HEK293 (cell line): ENCODE measurements around the gene EME2.

ENCODE experiments used
- CTCF ChIA-PET: fragments of 350-600 bp; formaldehyde crosslinking; extraction: SDS; loops from one replicate; lab custom pipeline; 2021; ENCODE audit warnings: antibody characterized with exemption; lab: Yijun Ruan, JAX
- POLR2A ChIA-PET: fragments of 300-600 bp; formaldehyde crosslinking; extraction: SDS; loops from one replicate; lab custom pipeline; 2020; ENCODE audit warnings: antibody characterized with exemption, inconsistent platforms; lab: Yijun Ruan, JAX
- H3K27ac ChIP-seq: fragments of 200-500 bp; sonication (Bioruptor generic); 2 replicates; pipeline ENCODE4 v1.5.1; 2014; ENCODE audit warnings: low read depth, low read length, control low read depth, inconsistent platforms; ENCODE audit errors: extremely low read depth
- H3K36me3 ChIP-seq, 2 experiments: fragments of 200-500 bp in 1 of 2; sonication (Bioruptor generic) in 1 of 2; 1 replicate in 1 of 2; 2 replicates in 1 of 2; pipeline ENCODE4 v1.5.1; 2014 to 2017; ENCODE audit warnings: inconsistent platforms in 2 of 2, low read length in 2 of 2; ENCODE audit not compliant: control insufficient read depth in 2 of 2, insufficient read depth in 1 of 2
- H3K4me1 ChIP-seq: fragments of 200-500 bp; sonication (Bioruptor generic); 2 replicates; pipeline ENCODE4 v1.5.1; 2014; ENCODE audit warnings: mild to moderate bottlenecking, low read length, inconsistent platforms; ENCODE audit not compliant: control insufficient read depth, insufficient read depth
- H3K4me3 ChIP-seq: 2 replicates; pipeline ENCODE4 v1.5.1; 2011; ENCODE audit warnings: low read depth, mild to moderate bottlenecking, control low read depth, low read length, moderate library complexity
- H3K9me3 ChIP-seq: fragments of 200-500 bp; sonication (Bioruptor generic); 2 replicates; pipeline ENCODE4 v1.5.1; 2014; ENCODE audit warnings: low read depth, low read length, inconsistent platforms; ENCODE audit not compliant: control insufficient read depth, insufficient read depth
- HOXA7 ChIP-seq: sonication (generic); formaldehyde crosslinking; IDR thresholded peaks from 2 replicates; pipeline ENCODE4 v1.8.1; 2022; ENCODE audit warnings: missing genetic modification reagents, borderline replicate concordance
- HOXC10 ChIP-seq: sonication (generic); formaldehyde crosslinking; IDR thresholded peaks from 2 replicates; pipeline ENCODE4 v1.8.1; 2023; ENCODE audit warnings: mild to moderate bottlenecking, missing genetic modification reagents
- ZBTB48 ChIP-seq: fragments of 450-650 bp; formaldehyde crosslinking; IDR thresholded peaks from 2 replicates; pipeline ENCODE4 v1.5.1; 2016; ENCODE audit warnings: missing biosample characterization, missing genetic modification characterization
- ZFP37 ChIP-seq: fragments of 450-650 bp; formaldehyde crosslinking; IDR thresholded peaks from 2 replicates; pipeline ENCODE4 v1.5.1; 2016; ENCODE audit warnings: missing biosample characterization, missing genetic modification characterization
- ZFP41 ChIP-seq: fragments of 450-650 bp; formaldehyde crosslinking; IDR thresholded peaks from 2 replicates; pipeline ENCODE4 v1.5.1; 2016; ENCODE audit warnings: missing biosample characterization, missing genetic modification characterization, borderline replicate concordance
- ZNF112 ChIP-seq: fragments of 450-650 bp; formaldehyde crosslinking; IDR thresholded peaks from 2 replicates; pipeline ENCODE4 v1.5.0; 2017; ENCODE audit warnings: missing biosample characterization, missing genetic modification characterization
- ZNF133 ChIP-seq: fragments of 450-650 bp; formaldehyde crosslinking; IDR thresholded peaks from 2 replicates; pipeline ENCODE4 v1.5.1; 2016; ENCODE audit warnings: missing biosample characterization, missing genetic modification characterization
- ZNF169 ChIP-seq: fragments of 450-650 bp; formaldehyde crosslinking; IDR thresholded peaks from 2 replicates; pipeline ENCODE4 v1.5.1; 2016; ENCODE audit warnings: missing biosample characterization, missing genetic modification characterization
- ZNF2 ChIP-seq: fragments of 450-650 bp; formaldehyde crosslinking; IDR thresholded peaks from 2 replicates; pipeline ENCODE4 v1.5.1; 2016; ENCODE audit warnings: missing biosample characterization, missing genetic modification characterization
- ZNF221 ChIP-seq: fragments of 450-650 bp; formaldehyde crosslinking; IDR thresholded peaks from 2 replicates; pipeline ENCODE4 v1.5.1; 2017; ENCODE audit warnings: missing biosample characterization, missing genetic modification characterization, borderline replicate concordance
- ZNF248 ChIP-seq: fragments of 450-650 bp; formaldehyde crosslinking; IDR thresholded peaks from 2 replicates; pipeline ENCODE4 v1.5.1; 2017; ENCODE audit warnings: missing biosample characterization, missing genetic modification characterization
- ZNF266 ChIP-seq: fragments of 450-650 bp; formaldehyde crosslinking; IDR thresholded peaks from 2 replicates; pipeline ENCODE4 v1.5.1; 2016; ENCODE audit warnings: missing biosample characterization, missing genetic modification characterization, low read depth
- ZNF341 ChIP-seq: fragments of 450-650 bp; formaldehyde crosslinking; IDR thresholded peaks from 2 replicates; pipeline ENCODE4; 2016; ENCODE audit warnings: low read depth, missing biosample characterization, missing genetic modification characterization
- ZNF362 ChIP-seq: fragments of 450-650 bp; formaldehyde crosslinking; IDR thresholded peaks from 2 replicates; pipeline ENCODE4 v1.5.1; 2016; ENCODE audit warnings: missing biosample characterization, missing genetic modification characterization
- ZNF366 ChIP-seq: fragments of 450-650 bp; formaldehyde crosslinking; conservative IDR thresholded peaks from 2 replicates; pipeline ENCODE4 v1.5.1; 2016; ENCODE audit warnings: missing biosample characterization, missing genetic modification characterization
- ZNF37A ChIP-seq: fragments of 450-650 bp; IDR thresholded peaks from 2 replicates; pipeline ENCODE4 v1.5.1; 2018; ENCODE audit warnings: missing biosample characterization, missing genetic modification characterization
- ZNF521 ChIP-seq: fragments of 450-650 bp; formaldehyde crosslinking; IDR thresholded peaks from 2 replicates; pipeline ENCODE4 v1.5.1; 2017; ENCODE audit warnings: missing biosample characterization, mild to moderate bottlenecking, missing genetic modification characterization
- ZNF548 ChIP-seq: fragments of 450-650 bp; formaldehyde crosslinking; IDR thresholded peaks from 2 replicates; pipeline ENCODE4 v1.5.1; 2016; ENCODE audit warnings: missing biosample characterization, missing genetic modification characterization
- ZNF571 ChIP-seq: fragments of 450-650 bp; formaldehyde crosslinking; IDR thresholded peaks from 2 replicates; pipeline ENCODE4 v1.5.0; 2017; ENCODE audit warnings: missing biosample characterization, missing genetic modification characterization
- ZNF596 ChIP-seq: fragments of 450-650 bp; IDR thresholded peaks from 2 replicates; pipeline ENCODE4 v1.5.0; 2018; ENCODE audit warnings: missing biosample characterization, mild to moderate bottlenecking, missing genetic modification characterization, moderate library complexity
- ZNF701 ChIP-seq: fragments of 450-650 bp; formaldehyde crosslinking; IDR thresholded peaks from 2 replicates; pipeline ENCODE4 v1.5.1; 2016; ENCODE audit warnings: missing biosample characterization, missing genetic modification characterization
- ZNF777 ChIP-seq: fragments of 450-650 bp; formaldehyde crosslinking; IDR thresholded peaks from 2 replicates; pipeline ENCODE4 v1.5.1; 2017; ENCODE audit warnings: missing biosample characterization, missing genetic modification characterization, borderline replicate concordance
- ZSCAN23 ChIP-seq: fragments of 450-650 bp; formaldehyde crosslinking; IDR thresholded peaks from 2 replicates; pipeline ENCODE4 v1.5.1; 2016; ENCODE audit warnings: missing biosample characterization, missing genetic modification characterization
- TF ChIP-seq, protein P1 (sequence below): fragments of 450-650 bp; formaldehyde crosslinking; IDR thresholded peaks from 2 replicates; pipeline ENCODE4 v1.5.1; 2016; ENCODE audit warnings: missing biosample characterization, missing genetic modification characterization
- TF ChIP-seq, protein P2 (sequence below): fragments of 450-650 bp; formaldehyde crosslinking; IDR thresholded peaks from 2 replicates; pipeline ENCODE4 v1.5.1; 2017; ENCODE audit warnings: missing biosample characterization, missing genetic modification characterization
- TF ChIP-seq, protein P3 (sequence below): fragments of 450-650 bp; formaldehyde crosslinking; IDR thresholded peaks from 2 replicates; pipeline ENCODE4 v1.5.1; 2016; ENCODE audit warnings: missing biosample characterization, missing genetic modification characterization

Gene EME2

DNA sequence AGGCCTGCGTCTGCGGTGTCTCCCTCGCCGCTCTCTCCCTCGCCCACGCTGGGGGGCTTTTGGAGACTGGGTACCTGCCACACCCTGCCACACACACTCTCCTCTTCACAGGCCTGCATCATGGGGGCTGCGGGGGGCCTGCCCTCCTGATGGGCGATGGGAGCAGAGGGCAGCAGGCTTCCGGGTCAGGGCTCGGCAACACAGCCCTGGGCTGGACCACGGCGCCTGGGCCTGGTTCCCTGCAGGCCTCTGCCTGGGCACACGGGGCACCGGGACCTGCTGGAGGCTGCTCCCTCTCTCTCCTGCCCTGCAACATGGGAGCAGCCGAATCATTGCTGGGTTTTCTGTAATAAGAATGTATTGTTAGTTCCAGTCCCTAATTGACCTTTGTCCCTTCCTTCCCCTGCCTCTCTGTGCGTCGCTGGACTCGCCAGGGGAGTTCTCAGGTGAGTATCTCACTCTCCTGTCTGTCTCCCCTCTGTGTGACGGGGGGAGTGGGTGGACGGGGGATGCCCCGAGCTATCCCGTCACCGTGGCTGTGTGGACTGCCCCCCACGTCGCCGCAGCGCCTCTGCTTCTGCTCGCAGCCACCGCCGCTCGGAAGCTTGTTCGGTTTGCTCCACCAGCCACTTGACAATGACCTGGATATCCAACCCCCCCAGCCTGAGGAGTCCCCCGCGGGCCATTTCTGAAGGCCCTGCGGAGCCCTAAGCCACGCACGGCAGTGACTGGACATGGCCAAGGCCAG, 14.7 kb upstream of the EME2 start:
- Histone ChIP-seq H3K4me1 (no peaks in the 10 kb centered on the region), H3K9me3 (no peaks in the 10 kb centered on the region), H3K36me3 (peaks cover 4 to 61% of the 10 kb centered on the region in 2 experiments; a peak in 2 of 3 replicates), H3K4me3 (no peak overlapping the region), H3K27ac (no peak overlapping the region)
- POLR2A ChIA-PET, result no interaction called here
- CTCF ChIA-PET, result no interaction called here
- TF ChIP-seq ZNF2 (tag by site-specific recombination), result no peak
- no peak for TF ChIP-seq ZBTB48 (tag by site-specific recombination)
- TF ChIP-seq ZNF362 (tag by site-specific recombination), result no peak

GRCh38 chr16:1758923-1759322, 13.7 kb upstream of the EME2 start:
- CTCF ChIA-PET, result no interaction called here
- Histone ChIP-seq H3K9me3 (no peaks in the 10 kb centered on the region), H3K4me1 (no peaks in the 10 kb centered on the region), H3K27ac (no peak overlapping the region), H3K36me3 (peaks cover 2 to 66% of the 10 kb centered on the region in 2 experiments; a peak in 2 of 3 replicates), H3K4me3 (no peak overlapping the region)
- TF ChIP-seq ZNF571 (tag by site-specific recombination), result no peak
- no peak for TF ChIP-seq ZNF37A
- TF ChIP-seq HOXC10 (CRISPR knock-in tag), result no peak
- no peak for TF ChIP-seq ZNF596
- TF ChIP-seq, protein P1, sequence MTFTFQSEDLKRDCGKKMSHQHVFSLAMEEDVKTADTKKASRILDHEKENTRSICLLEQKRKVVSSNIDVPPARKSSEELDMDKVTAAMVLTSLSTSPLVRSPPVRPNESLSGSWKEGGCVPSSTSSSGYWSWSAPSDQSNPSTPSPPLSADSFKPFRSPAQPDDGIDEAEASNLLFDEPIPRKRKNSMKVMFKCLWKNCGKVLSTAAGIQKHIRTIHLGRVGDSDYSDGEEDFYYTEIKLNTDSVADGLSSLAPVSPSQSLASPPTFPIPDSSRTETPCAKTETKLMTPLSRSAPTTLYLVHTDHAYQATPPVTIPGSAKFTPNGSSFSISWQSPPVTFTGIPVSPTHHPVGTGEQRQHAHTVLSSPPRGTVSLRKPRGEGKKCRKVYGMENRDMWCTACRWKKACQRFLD (tag by site-specific recombination), result no peak
- TF ChIP-seq ZNF366, result no peak
- TF ChIP-seq, protein P2, sequence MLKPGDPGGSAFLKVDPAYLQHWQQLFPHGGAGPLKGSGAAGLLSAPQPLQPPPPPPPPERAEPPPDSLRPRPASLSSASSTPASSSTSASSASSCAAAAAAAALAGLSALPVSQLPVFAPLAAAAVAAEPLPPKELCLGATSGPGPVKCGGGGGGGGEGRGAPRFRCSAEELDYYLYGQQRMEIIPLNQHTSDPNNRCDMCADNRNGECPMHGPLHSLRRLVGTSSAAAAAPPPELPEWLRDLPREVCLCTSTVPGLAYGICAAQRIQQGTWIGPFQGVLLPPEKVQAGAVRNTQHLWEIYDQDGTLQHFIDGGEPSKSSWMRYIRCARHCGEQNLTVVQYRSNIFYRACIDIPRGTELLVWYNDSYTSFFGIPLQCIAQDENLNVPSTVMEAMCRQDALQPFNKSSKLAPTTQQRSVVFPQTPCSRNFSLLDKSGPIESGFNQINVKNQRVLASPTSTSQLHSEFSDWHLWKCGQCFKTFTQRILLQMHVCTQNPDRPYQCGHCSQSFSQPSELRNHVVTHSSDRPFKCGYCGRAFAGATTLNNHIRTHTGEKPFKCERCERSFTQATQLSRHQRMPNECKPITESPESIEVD, result no peak
- TF ChIP-seq ZFP37 (tag by site-specific recombination), result no peak
- TF ChIP-seq ZFP41 (tag by site-specific recombination), result no peak
- no peak for TF ChIP-seq ZNF701 (tag by site-specific recombination)
- no peak for TF ChIP-seq ZNF221 (tag by site-specific recombination)
- TF ChIP-seq ZNF112 (tag by site-specific recombination), result no peak
- no peak for TF ChIP-seq ZNF521 (tag by site-specific recombination)
- no peak for TF ChIP-seq ZNF777 (tag by site-specific recombination)
- TF ChIP-seq ZSCAN23 (tag by site-specific recombination), result no peak
- no peak for TF ChIP-seq ZNF548 (tag by site-specific recombination)
- TF ChIP-seq ZNF133 (tag by site-specific recombination), result no peak
- POLR2A ChIA-PET, result no interaction called here

GRCh38 chr16:1759511-1759910, 13.1 kb upstream of the EME2 start:
- CTCF ChIA-PET, result no interaction called here
- Histone ChIP-seq H3K4me1 (no peaks in the 10 kb centered on the region), H3K36me3 (peaks cover 0 to 69% of the 10 kb centered on the region in 2 experiments; a peak in 2 of 3 replicates), H3K27ac (no peak overlapping the region), H3K4me3 (no peak overlapping the region), H3K9me3 (no peaks in the 10 kb centered on the region)
- POLR2A ChIA-PET, result no interaction called here
- no peak for TF ChIP-seq ZNF133 (tag by site-specific recombination)
- no peak for TF ChIP-seq HOXA7 (CRISPR knock-in tag)
- TF ChIP-seq ZNF248, result no peak
- no peak for TF ChIP-seq ZNF266 (tag by site-specific recombination)
- no peak for TF ChIP-seq ZNF341 (tag by site-specific recombination)
- no peak for TF ChIP-seq ZNF2 (tag by site-specific recombination)
- TF ChIP-seq, protein P3, sequence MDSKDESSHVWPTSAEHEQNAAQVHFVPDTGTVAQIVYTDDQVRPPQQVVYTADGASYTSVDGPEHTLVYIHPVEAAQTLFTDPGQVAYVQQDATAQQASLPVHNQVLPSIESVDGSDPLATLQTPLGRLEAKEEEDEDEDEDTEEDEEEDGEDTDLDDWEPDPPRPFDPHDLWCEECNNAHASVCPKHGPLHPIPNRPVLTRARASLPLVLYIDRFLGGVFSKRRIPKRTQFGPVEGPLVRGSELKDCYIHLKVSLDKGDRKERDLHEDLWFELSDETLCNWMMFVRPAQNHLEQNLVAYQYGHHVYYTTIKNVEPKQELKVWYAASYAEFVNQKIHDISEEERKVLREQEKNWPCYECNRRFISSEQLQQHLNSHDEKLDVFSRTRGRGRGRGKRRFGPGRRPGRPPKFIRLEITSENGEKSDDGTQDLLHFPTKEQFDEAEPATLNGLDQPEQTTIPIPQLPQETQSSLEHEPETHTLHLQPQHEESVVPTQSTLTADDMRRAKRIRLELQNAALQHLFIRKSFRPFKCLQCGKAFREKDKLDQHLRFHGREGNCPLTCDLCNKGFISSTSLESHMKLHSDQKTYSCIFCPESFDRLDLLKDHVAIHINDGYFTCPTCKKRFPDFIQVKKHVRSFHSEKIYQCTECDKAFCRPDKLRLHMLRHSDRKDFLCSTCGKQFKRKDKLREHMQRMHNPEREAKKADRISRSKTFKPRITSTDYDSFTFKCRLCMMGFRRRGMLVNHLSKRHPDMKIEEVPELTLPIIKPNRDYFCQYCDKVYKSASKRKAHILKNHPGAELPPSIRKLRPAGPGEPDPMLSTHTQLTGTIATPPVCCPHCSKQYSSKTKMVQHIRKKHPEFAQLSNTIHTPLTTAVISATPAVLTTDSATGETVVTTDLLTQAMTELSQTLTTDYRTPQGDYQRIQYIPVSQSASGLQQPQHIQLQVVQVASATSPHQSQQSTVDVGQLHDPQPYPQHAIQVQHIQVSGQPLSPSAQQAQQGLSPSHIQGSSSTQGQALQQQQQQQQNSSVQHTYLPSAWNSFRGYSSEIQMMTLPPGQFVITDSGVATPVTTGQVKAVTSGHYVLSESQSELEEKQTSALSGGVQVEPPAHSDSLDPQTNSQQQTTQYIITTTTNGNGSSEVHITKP (tag by site-specific recombination), result no peak
- TF ChIP-seq ZNF169, result no peak
